HEK293 (cell line): Measurements from ENCODE around the gene DNAJC11.

Experiments
- CTCF ChIA-PET: fragments of 350-600 bp; formaldehyde crosslinking; extraction: SDS; loops from one replicate; lab custom pipeline; 2021; ENCODE audit warnings: antibody characterized with exemption; lab: Yijun Ruan, JAX
- POLR2A ChIA-PET: fragments of 300-600 bp; formaldehyde crosslinking; extraction: SDS; loops from one replicate; lab custom pipeline; 2020; ENCODE audit warnings: antibody characterized with exemption, inconsistent platforms; lab: Yijun Ruan, JAX
- H3K27ac ChIP-seq: fragments of 200-500 bp; sonication (Bioruptor generic); 2 replicates; pipeline ENCODE4 v1.5.1; 2014; ENCODE audit warnings: low read depth, low read length, control low read depth, inconsistent platforms; ENCODE audit errors: extremely low read depth
- H3K36me3 ChIP-seq, 2 experiments: fragments of 200-500 bp in 1 of 2; sonication (Bioruptor generic) in 1 of 2; 1 replicate in 1 of 2; 2 replicates in 1 of 2; pipeline ENCODE4 v1.5.1; 2014 to 2017; ENCODE audit warnings: inconsistent platforms in 2 of 2, low read length in 2 of 2; ENCODE audit not compliant: control insufficient read depth in 2 of 2, insufficient read depth in 1 of 2
- H3K4me1 ChIP-seq: fragments of 200-500 bp; sonication (Bioruptor generic); 2 replicates; pipeline ENCODE4 v1.5.1; 2014; ENCODE audit warnings: mild to moderate bottlenecking, low read length, inconsistent platforms; ENCODE audit not compliant: control insufficient read depth, insufficient read depth
- H3K4me3 ChIP-seq: 2 replicates; pipeline ENCODE4 v1.5.1; 2011; ENCODE audit warnings: low read depth, mild to moderate bottlenecking, control low read depth, low read length, moderate library complexity
- H3K9me3 ChIP-seq: fragments of 200-500 bp; sonication (Bioruptor generic); 2 replicates; pipeline ENCODE4 v1.5.1; 2014; ENCODE audit warnings: low read depth, low read length, inconsistent platforms; ENCODE audit not compliant: control insufficient read depth, insufficient read depth
- KLF16 ChIP-seq: fragments of 450-650 bp; formaldehyde crosslinking; IDR thresholded peaks from 2 replicates; pipeline ENCODE4 v1.5.1; 2017; ENCODE audit warnings: missing biosample characterization, missing genetic modification characterization
- KLF7 ChIP-seq: fragments of 450-650 bp; formaldehyde crosslinking; IDR thresholded peaks from 2 replicates; pipeline ENCODE4 v1.5.1; 2016; ENCODE audit warnings: missing biosample characterization, missing genetic modification characterization, borderline replicate concordance
- REST ChIP-seq: fragments of 450-650 bp; formaldehyde crosslinking; IDR thresholded peaks from 2 replicates; pipeline ENCODE4 v1.5.1; 2016; ENCODE audit warnings: missing biosample characterization, missing genetic modification characterization
- ZBTB11 ChIP-seq: fragments of 450-650 bp; formaldehyde crosslinking; conservative IDR thresholded peaks from 2 replicates; pipeline ENCODE4 v1.5.1; 2016; ENCODE audit warnings: low read depth, missing biosample characterization, missing genetic modification characterization
- ZBTB21 ChIP-seq: fragments of 450-650 bp; formaldehyde crosslinking; IDR thresholded peaks from 2 replicates; pipeline ENCODE4 v1.5.1; 2017; ENCODE audit warnings: missing biosample characterization, missing genetic modification characterization
- ZBTB7A ChIP-seq: fragments of 450-650 bp; formaldehyde crosslinking; IDR thresholded peaks from 2 replicates; pipeline ENCODE4 v1.5.1; 2016; ENCODE audit warnings: low read depth, missing biosample characterization, missing genetic modification characterization
- ZBTB8A ChIP-seq: fragments of 450-650 bp; formaldehyde crosslinking; IDR thresholded peaks from 2 replicates; pipeline ENCODE4 v1.5.1; 2016; ENCODE audit warnings: missing biosample characterization, missing genetic modification characterization
- ZEB2 ChIP-seq: fragments of 450-650 bp; formaldehyde crosslinking; IDR thresholded peaks from 2 replicates; pipeline ENCODE4 v1.5.1; 2016; ENCODE audit warnings: missing biosample characterization, missing genetic modification characterization
- ZFP69B ChIP-seq: fragments of 450-650 bp; formaldehyde crosslinking; IDR thresholded peaks from 2 replicates; pipeline ENCODE4 v1.5.1; 2016; ENCODE audit warnings: missing biosample characterization, missing genetic modification characterization
- ZNF133 ChIP-seq: fragments of 450-650 bp; formaldehyde crosslinking; IDR thresholded peaks from 2 replicates; pipeline ENCODE4 v1.5.1; 2016; ENCODE audit warnings: missing biosample characterization, missing genetic modification characterization
- ZNF138 ChIP-seq: fragments of 450-650 bp; formaldehyde crosslinking; IDR thresholded peaks from 2 replicates; pipeline ENCODE4 v1.5.1; 2016; ENCODE audit warnings: missing biosample characterization, missing genetic modification characterization, borderline replicate concordance
- ZNF157 ChIP-seq: fragments of 450-650 bp; formaldehyde crosslinking; IDR thresholded peaks from 2 replicates; pipeline ENCODE4 v1.5.1; 2016; ENCODE audit warnings: missing biosample characterization, missing genetic modification characterization
- ZNF513 ChIP-seq: fragments of 450-650 bp; IDR thresholded peaks from 2 replicates; pipeline ENCODE4 v1.5.1; 2018; ENCODE audit warnings: missing biosample characterization, missing genetic modification characterization
- ZNF629 ChIP-seq: fragments of 450-650 bp; formaldehyde crosslinking; IDR thresholded peaks from 2 replicates; pipeline ENCODE4 v1.5.1; 2017; ENCODE audit warnings: missing biosample characterization, missing genetic modification characterization
- ZNF660 ChIP-seq: fragments of 450-650 bp; IDR thresholded peaks from 2 replicates; pipeline ENCODE4 v1.5.1; 2018; ENCODE audit warnings: missing biosample characterization, mild to moderate bottlenecking, missing genetic modification characterization
- ZNF664 ChIP-seq: fragments of 450-650 bp; formaldehyde crosslinking; IDR thresholded peaks from 2 replicates; pipeline ENCODE4 v1.5.1; 2016; ENCODE audit warnings: missing biosample characterization, missing genetic modification characterization
- ZNF776 ChIP-seq: fragments of 450-650 bp; formaldehyde crosslinking; IDR thresholded peaks from 2 replicates; pipeline ENCODE4 v1.5.0; 2017; ENCODE audit warnings: missing biosample characterization, missing genetic modification characterization, borderline replicate concordance
- ZNF837 ChIP-seq: fragments of 450-650 bp; formaldehyde crosslinking; IDR thresholded peaks from 2 replicates; pipeline ENCODE4 v1.5.1; 2016; ENCODE audit warnings: missing biosample characterization, missing genetic modification characterization
- ZSCAN4 ChIP-seq: fragments of 450-650 bp; formaldehyde crosslinking; IDR thresholded peaks from 2 replicates; pipeline ENCODE4 v1.5.1; 2017; ENCODE audit warnings: missing biosample characterization, missing genetic modification characterization

Gene DNAJC11

GRCh38 chr1:6634371-6635052 lies 67.1 kb downstream of the DNAJC11 start (continued):
- TF ChIP-seq ZBTB11 (no peak), ZSCAN4 (tag by site-specific recombination) (no peak), REST (tag by site-specific recombination) (no peak)
- TF ChIP-seq, all 188 proteins: peak for 12

GRCh38 chr1:6632588-6633514 lies 68.8 kb downstream of the DNAJC11 start:
- ChIA-PET POLR2A (interaction anchor here (0.6 kb wide), 1 partner anchor 40 kb away, joined by 4 read pairs; no protein-coding TSS in a partner anchor), CTCF (interaction anchor here (0.7 to 3.1 kb wide), 5 partner anchors 11 to 195 kb away, joined by 3 to 14 read pairs (median 5); no protein-coding TSS in a partner anchor)
- H3K27ac ChIP-seq, result no peak overlapping the region
- H3K36me3 ChIP-seq, result peaks cover 21 to 98% of the 10 kb centered on the region in 2 experiments; a peak in 2 of 3 replicates
- H3K9me3 ChIP-seq, result no peaks in the 10 kb centered on the region
- TF ChIP-seq ZNF133 (no peak), ZBTB7A (tag by site-specific recombination) (no peak), ZEB2 (tag by site-specific recombination) (no peak), ZNF629 (tag by site-specific recombination) (no peak), ZNF660 (tag by site-specific recombination) (no peak), ZNF513 (tag by site-specific recombination) (no peak), ZNF837 (no peak), ZNF776 (no peak), ZBTB21 (tag by site-specific recombination) (no peak), ZNF664 (tag by site-specific recombination) (no peak), KLF16 (tag by site-specific recombination) (no peak), ZNF157 (tag by site-specific recombination) (no peak), KLF7 (tag by site-specific recombination) (no peak), ZNF138 (tag by site-specific recombination) (no peak), ZBTB8A (tag by site-specific recombination) (no peak), ZFP69B (tag by site-specific recombination) (no peak)
- TF ChIP-seq, all 188 proteins: peak for 0
- Histone ChIP-seq H3K4me1 (no peaks in the 10 kb centered on the region), H3K4me3 (no peak overlapping the region)
